Endothelial cell of umbilical vein (primary cell): ENCODE data around the gene CMTM3. TPM values are rescaled to one million over a fixed set of nuclear protein-coding genes. Genes with fewer than 3 reads are reported as not detected.

Source experiments
- BruUV-seq: library from RNA; stranded (reverse); fragments of 400-500 nt; replicated peaks from 2 replicates; lab custom pipeline; 2021; lab: Mats Ljungman, UMichigan
- CTCF ChIA-PET: fragments of 300-600, 350-600 bp; sonication (Branson Sonifier 250); formaldehyde crosslinking; loops from one replicate; lab custom pipeline; 2021; ENCODE audit warnings: antibody characterized with exemption, inconsistent platforms; lab: Charles Lee
- POLR2A ChIA-PET: fragments of 300-600, 350-600 bp; sonication (Branson Sonifier 250); formaldehyde crosslinking; loops from one replicate; lab custom pipeline; 2021; ENCODE audit warnings: antibody characterized with exemption, inconsistent platforms; lab: Charles Lee
- DNase-seq: peaks from one replicate; pipeline ENCODE4 v3.0.0-alpha.2; 2011; ENCODE audit warnings: low read depth, low spot score
- FAIRE-seq: peaks from 2 replicates; lab custom pipeline; 2011; peaks lifted over from hg19 to GRCh38; lab: Jason Lieb, UNC
- H2AFZ ChIP-seq: 2 replicates; pipeline ENCODE4 v1.6.0; 2012; ENCODE audit warnings: low read depth, low read length, control low read depth, inconsistent platforms
- H3K27ac ChIP-seq: 2 replicates; pipeline ENCODE4 v1.5.1; 2011; ENCODE audit warnings: low read depth, mild to moderate bottlenecking, control low read depth, low read length, moderate library complexity; ENCODE audit not compliant: insufficient read depth
- H3K27me3 ChIP-seq, 2 experiments: 2 replicates each; pipeline versions ENCODE4 v1.6.0 to v1.6.1; 2011; ENCODE audit warnings: low read length in 2 of 2, mixed read lengths in 1 of 2; ENCODE audit not compliant: control insufficient read depth in 2 of 2, insufficient read depth in 2 of 2
- H3K36me3 ChIP-seq, 2 experiments: 2 replicates in 1 of 2; 3 replicates in 1 of 2; pipeline ENCODE4 v1.5.1; 2011; ENCODE audit warnings: low read length in 2 of 2, mild to moderate bottlenecking in 1 of 2, moderate library complexity in 1 of 2; ENCODE audit not compliant: control insufficient read depth in 2 of 2, insufficient read depth in 2 of 2; ENCODE audit errors: extremely low read depth in 1 of 2
- H3K4me1 ChIP-seq: 3 replicates; pipeline ENCODE4 v1.5.1; 2011; ENCODE audit warnings: mild to moderate bottlenecking, low read length; ENCODE audit not compliant: control insufficient read depth, insufficient read depth; ENCODE audit errors: extremely low read depth
- H3K4me2 ChIP-seq: 2 replicates; pipeline ENCODE4 v1.6.1; 2011; ENCODE audit warnings: low read length, control low read depth, mixed read lengths; ENCODE audit not compliant: insufficient read depth
- H3K4me3 ChIP-seq, 3 experiments: fragments of 200-600 bp in 1 of 3; sonication (generic), shearing (Covaris generic) in 1 of 3; replicated peaks in 1 of 3; 2 replicates each; pipeline ENCODE4 v1.5.1; 2011 to 2016; ENCODE audit warnings: control low read depth in 3 of 3, low read length in 3 of 3, mild to moderate bottlenecking in 2 of 3, inconsistent platforms in 1 of 3, low read depth in 1 of 3, moderate library complexity in 1 of 3; ENCODE audit not compliant: insufficient read depth in 1 of 3
- H3K79me2 ChIP-seq: 2 replicates; pipeline ENCODE4 v1.6.0; 2012; ENCODE audit warnings: low read length, inconsistent platforms; ENCODE audit not compliant: control insufficient read depth, insufficient read depth
- H3K9ac ChIP-seq: replicated peaks from 2 replicates; pipeline ENCODE3; 2011; ENCODE audit warnings: low read length, control low read depth; ENCODE audit not compliant: insufficient read depth; ENCODE audit errors: extremely low read depth
- H3K9me1 ChIP-seq: replicated peaks from 3 replicates; pipeline ENCODE4 v1.6.0; 2011; ENCODE audit warnings: mild to moderate bottlenecking, low read length; ENCODE audit not compliant: control insufficient read depth, insufficient read depth; ENCODE audit errors: extremely low read depth
- H3K9me3 ChIP-seq: replicated peaks from 2 replicates; pipeline ENCODE4 v1.5.1; 2012; ENCODE audit warnings: low read length, inconsistent platforms; ENCODE audit not compliant: control insufficient read depth, insufficient read depth
- H4K20me1 ChIP-seq: replicated peaks from 2 replicates; pipeline ENCODE3; 2011; ENCODE audit warnings: mild to moderate bottlenecking, low read length; ENCODE audit not compliant: control insufficient read depth, insufficient read depth; ENCODE audit errors: extremely low read depth
- EZH2 ChIP-seq: IDR thresholded peaks from 2 replicates; pipeline ENCODE4 v1.6.1; 2012; ENCODE audit warnings: borderline replicate concordance, low read depth, mild to moderate bottlenecking, moderate library complexity, low read length, inconsistent platforms; ENCODE audit not compliant: severe bottlenecking
- FOS ChIP-seq: IDR thresholded peaks from 2 replicates; pipeline ENCODE4 v1.6.1; 2011; ENCODE audit warnings: mild to moderate bottlenecking, low read length, moderate library complexity, borderline replicate concordance; ENCODE audit not compliant: insufficient read depth
- GATA2 ChIP-seq: IDR thresholded peaks from 2 replicates; pipeline ENCODE4 v1.7.0; 2011; ENCODE audit warnings: low read depth, mild to moderate bottlenecking, moderate library complexity, mixed read lengths, low read length; ENCODE audit not compliant: insufficient read length, insufficient read depth
- JUN ChIP-seq: IDR thresholded peaks from 2 replicates; pipeline ENCODE4 v1.6.1; 2011; ENCODE audit warnings: borderline replicate concordance, low read depth; ENCODE audit not compliant: insufficient read length, insufficient read depth
- MYC ChIP-seq: IDR thresholded peaks from one replicate; pipeline ENCODE4 v1.6.1; 2011; ENCODE audit warnings: mild to moderate bottlenecking, low read depth, low read length
- POLR2A ChIP-seq: IDR thresholded peaks from 2 replicates; pipeline ENCODE4 v1.6.1; 2012; ENCODE audit warnings: low read depth, mild to moderate bottlenecking, control low read depth, low read length
- POLR2AphosphoS5 ChIP-seq: IDR thresholded peaks from 2 replicates; pipeline ENCODE4 v1.6.1; 2012; ENCODE audit warnings: low read depth, mild to moderate bottlenecking, control low read depth, low read length, moderate library complexity; ENCODE audit not compliant: insufficient read depth
- dilution Hi-C: fragments of 300-500 bp; cut with MboI; formaldehyde crosslinking; loops from one replicate; pipeline ENCODE4 v1.15.0; 2019; ENCODE audit warnings: low sequenced_read_pairs; ENCODE audit not compliant: extremely low pct_ligation_motif_present
- intact Hi-C: fragments of 100-400 bp; cut with micrococcal nuclease; formaldehyde crosslinking; loops from one replicate; pipeline ENCODE4 v1.10.0; 2022
- polyA plus RNA-seq, 4 experiments: library from polyadenylated mRNA; depleted of rRNA in 3 of 4; stranded (reverse) in 3 of 4; unstranded in 1 of 4; fragments of >200 nt; gene quantifications; 2 replicates each; pipeline versions ENCODE4 v1.2.1 to v1.2.3, GENCODE V29; 2011 to 2012; ENCODE audit warnings: missing spikeins in 1 of 4
- total RNA-seq: library from RNA; stranded (reverse); gene quantifications from 2 replicates; pipeline ENCODE4 v1.2.3, GENCODE V29; 2021
- TF ChIP-seq, protein P1 (sequence below), 2 donors: IDR thresholded peaks; 1 replicate in 1 of 2; 2 replicates in 1 of 2; pipeline ENCODE4 v1.5.1; 2011; ENCODE audit warnings: low read length in 2 of 2, mild to moderate bottlenecking in 2 of 2, moderate library complexity in 2 of 2, control low read depth in 1 of 2, inconsistent platforms in 1 of 2, low read depth in 1 of 2; ENCODE audit not compliant: insufficient read depth in 1 of 2; ENCODE audit errors: extremely low read depth in 1 of 2
- TF ChIP-seq, protein P2 (sequence below): IDR thresholded peaks from 2 replicates; pipeline ENCODE4 v1.6.1; 2011; ENCODE audit not compliant: insufficient read depth, insufficient read length

The CMTM3 gene
- total and polyA plus RNA-seq, 2 donors (not counting 3 experiments of a cell fraction or from before 2014, with no cell fraction given) = 83.6 to 86.2 TPM

DNA sequence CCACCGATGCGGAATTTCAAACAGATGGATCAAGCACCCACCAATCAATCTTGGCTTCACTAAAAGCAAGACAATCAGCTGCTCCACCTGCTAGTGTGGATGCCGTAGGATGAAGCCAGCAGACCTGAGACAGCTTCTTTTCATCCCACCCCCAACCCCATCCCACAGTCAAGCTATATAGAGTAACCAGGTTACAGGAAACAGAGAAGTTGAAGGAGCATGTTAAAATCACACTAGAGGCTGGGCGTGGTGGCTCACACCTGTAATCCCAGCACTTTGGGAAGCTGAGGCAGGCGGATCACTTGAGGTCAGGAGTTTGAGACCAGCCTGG is 54.3 kb downstream of the CMTM3 start:
- no peak overlapping the region for H3K4me3 ChIP-seq
- peaks cover 25% of the 10 kb centered on the region for H3K4me1 ChIP-seq
- ChIA-PET POLR2A (no interaction called here), CTCF (interaction anchor here (0.7 to 1.9 kb wide), 4 partner anchors 8 to 209 kb away, joined by 3 to 8 read pairs (median 5); no protein-coding TSS in a partner anchor)
- H3K9me3 ChIP-seq = no peaks in the 10 kb centered on the region
- no peak for DNase-seq
- H3K4me2 ChIP-seq = no peak overlapping the region
- no peaks in the 10 kb centered on the region for H3K27me3 ChIP-seq
- FAIRE-seq = no peak
- no peak overlapping the region for H3K27ac ChIP-seq
- dilution Hi-C loops (no loop called here), intact Hi-C loops (no loop called here)
- no peaks in the 10 kb centered on the region for H4K20me1 ChIP-seq
- H3K9ac ChIP-seq = no peak overlapping the region
- no peaks in the 10 kb centered on the region for H3K79me2 ChIP-seq
- H3K9me1 ChIP-seq = no peaks in the 10 kb centered on the region
- no peak for TF ChIP-seq POLR2A
- no peak for TF ChIP-seq MYC
- TF ChIP-seq, protein P1, sequence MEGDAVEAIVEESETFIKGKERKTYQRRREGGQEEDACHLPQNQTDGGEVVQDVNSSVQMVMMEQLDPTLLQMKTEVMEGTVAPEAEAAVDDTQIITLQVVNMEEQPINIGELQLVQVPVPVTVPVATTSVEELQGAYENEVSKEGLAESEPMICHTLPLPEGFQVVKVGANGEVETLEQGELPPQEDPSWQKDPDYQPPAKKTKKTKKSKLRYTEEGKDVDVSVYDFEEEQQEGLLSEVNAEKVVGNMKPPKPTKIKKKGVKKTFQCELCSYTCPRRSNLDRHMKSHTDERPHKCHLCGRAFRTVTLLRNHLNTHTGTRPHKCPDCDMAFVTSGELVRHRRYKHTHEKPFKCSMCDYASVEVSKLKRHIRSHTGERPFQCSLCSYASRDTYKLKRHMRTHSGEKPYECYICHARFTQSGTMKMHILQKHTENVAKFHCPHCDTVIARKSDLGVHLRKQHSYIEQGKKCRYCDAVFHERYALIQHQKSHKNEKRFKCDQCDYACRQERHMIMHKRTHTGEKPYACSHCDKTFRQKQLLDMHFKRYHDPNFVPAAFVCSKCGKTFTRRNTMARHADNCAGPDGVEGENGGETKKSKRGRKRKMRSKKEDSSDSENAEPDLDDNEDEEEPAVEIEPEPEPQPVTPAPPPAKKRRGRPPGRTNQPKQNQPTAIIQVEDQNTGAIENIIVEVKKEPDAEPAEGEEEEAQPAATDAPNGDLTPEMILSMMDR (IDR thresholded peaks at IDR 0.05; ENCODE audit: extremely low read depth in 1 of 2, insufficient read depth in 1 of 2, low read depth in 1 of 2, low read length in 2 of 2) = no peak
- TF ChIP-seq POLR2AphosphoS5 = no peak
- TF ChIP-seq, protein P2, sequence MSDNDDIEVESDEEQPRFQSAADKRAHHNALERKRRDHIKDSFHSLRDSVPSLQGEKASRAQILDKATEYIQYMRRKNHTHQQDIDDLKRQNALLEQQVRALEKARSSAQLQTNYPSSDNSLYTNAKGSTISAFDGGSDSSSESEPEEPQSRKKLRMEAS = no peak
- no peak for TF ChIP-seq JUN
- TF ChIP-seq GATA2 = no peak
- no peak for TF ChIP-seq FOS
- no peak for TF ChIP-seq EZH2
- H2AFZ ChIP-seq = no peak overlapping the region
- no TSS peak for BruUV-seq
- no peaks in the 10 kb centered on the region for H3K36me3 ChIP-seq
